NK-92 (cell line): Measurements from ENCODE around the gene KISS1.

ENCODE experiments used
- DNase-seq: peaks from one replicate; lab custom pipeline; 2025; ENCODE audit not compliant: unreplicated experiment; lab: John Stamatoyannopoulos, UW

The KISS1 gene

GRCh38 chr1:204142032-204142974, 54.0 kb downstream of the KISS1 start:
- no peak for DNase-seq

DNA sequence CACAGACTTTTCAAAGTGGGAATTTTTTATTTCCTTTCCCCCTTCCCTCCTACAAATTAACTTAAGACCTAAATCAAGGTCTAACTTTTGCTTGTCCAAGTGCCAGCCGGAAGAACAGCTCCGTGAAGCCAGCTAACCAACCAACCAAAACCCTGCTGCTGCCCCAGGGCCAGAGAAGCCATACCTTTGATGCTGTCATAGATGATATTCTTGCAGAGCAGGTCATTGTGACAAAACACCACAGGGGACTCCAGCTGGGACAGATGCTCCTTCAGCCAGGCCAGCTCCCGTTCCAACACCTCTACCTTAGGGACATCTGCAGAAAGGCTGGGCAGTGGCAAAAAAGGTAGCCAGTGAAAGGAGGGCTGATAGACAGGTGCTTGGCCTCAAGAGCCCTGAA, 55.2 kb downstream of the KISS1 start:
- no peak for DNase-seq
